DMS79 (cell line): ENCODE data around the gene TXNRD1.
"Not testable (repeated sequence)": the region's sequence is repeated elsewhere in the genome, so short reads cannot be mapped to it uniquely, and the experiment has no call there.

ENCODE experiments used
- DNase-seq: peaks from one replicate; lab custom pipeline; 2025; lab: John Stamatoyannopoulos, UW

Gene TXNRD1

GRCh38 chr12:104215638-104216297 lies at the start of gene TXNRD1:
TXNRD1 (plus strand) TSS chr12:104215779; CDS start chr12:104215803, 24 bp downstream.
- DNase-seq: no peak

DNA sequence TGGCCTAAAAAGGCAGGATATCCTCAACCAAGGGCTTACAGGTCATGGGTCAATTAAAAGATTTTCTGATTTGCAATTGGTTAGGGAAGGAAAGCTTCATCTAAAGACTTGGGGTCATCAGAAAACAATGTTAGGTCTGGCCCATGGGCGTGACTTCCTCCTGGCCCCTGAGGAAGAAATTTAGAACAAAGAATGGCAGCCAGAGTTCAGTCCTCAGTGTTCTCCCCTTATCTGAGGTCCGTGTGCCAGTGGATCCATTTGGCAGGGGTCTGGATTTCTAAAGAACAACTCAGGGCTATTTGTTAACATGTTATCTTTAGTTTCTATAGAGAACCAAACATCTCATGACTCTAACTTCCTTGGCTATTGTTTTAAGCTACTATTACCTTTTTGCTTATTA lies 49.8 kb upstream of the TXNRD1 start:
- no peak for DNase-seq

GRCh38 chr12:104166465-104166864 lies 49.1 kb upstream of the TXNRD1 start:
- DNase-seq: no peak

GRCh38 chr12:104167519-104168458 lies 47.8 kb upstream of the TXNRD1 start:
- no peak for DNase-seq

- DNase-seq: no peak
Measured at GRCh38 chr12:104168596-104168995, 47.0 kb upstream of the TXNRD1 start.

GRCh38 chr12:104171785-104172569 lies 43.6 kb upstream of the TXNRD1 start:
- DNase-seq: no peak

DNA sequence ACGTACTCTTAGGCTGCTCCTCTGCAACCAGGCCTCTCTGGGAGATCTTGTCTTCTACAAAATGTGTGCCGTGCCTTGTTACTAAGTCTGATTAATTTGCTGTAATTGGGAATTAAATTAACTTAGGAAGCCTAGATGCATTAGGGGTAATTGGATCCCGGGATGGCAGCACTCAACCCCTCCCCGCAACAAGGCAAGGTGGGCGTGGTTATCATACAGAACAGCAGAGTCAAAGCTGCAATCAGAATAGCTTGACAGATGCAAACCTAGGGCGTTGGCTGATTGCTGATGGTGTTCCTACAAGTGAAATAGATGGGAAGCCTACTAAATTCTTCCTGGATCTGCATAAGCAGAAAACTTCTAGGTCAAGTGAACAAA lies 43.0 kb upstream of the TXNRD1 start:
- DNase-seq: no peak

GRCh38 chr12:104173804-104174203 lies 41.8 kb upstream of the TXNRD1 start:
- DNase-seq: not testable (repeated sequence)

- DNase-seq: no peak
Measured at GRCh38 chr12:104175726-104176247, 39.8 kb upstream of the TXNRD1 start.

DNA sequence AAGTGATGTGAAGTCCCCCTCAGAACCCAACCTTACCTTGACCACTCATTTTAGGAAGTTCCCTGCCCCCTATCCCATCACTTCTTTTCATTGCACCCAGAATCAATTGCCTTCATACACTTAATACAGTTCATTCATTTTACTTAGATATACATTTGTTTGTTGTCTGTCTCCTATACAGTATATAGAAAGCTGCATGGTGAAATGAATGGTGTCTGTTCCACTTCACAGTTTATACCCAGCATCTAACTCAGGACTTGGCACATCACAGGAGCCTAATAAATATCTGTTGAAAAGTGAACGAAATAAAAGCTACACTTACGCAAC lies 38.3 kb upstream of the TXNRD1 start:
- no peak for DNase-seq

- no peak for DNase-seq
Measured at GRCh38 chr12:104177663-104178501, 37.7 kb upstream of the TXNRD1 start.

DNA sequence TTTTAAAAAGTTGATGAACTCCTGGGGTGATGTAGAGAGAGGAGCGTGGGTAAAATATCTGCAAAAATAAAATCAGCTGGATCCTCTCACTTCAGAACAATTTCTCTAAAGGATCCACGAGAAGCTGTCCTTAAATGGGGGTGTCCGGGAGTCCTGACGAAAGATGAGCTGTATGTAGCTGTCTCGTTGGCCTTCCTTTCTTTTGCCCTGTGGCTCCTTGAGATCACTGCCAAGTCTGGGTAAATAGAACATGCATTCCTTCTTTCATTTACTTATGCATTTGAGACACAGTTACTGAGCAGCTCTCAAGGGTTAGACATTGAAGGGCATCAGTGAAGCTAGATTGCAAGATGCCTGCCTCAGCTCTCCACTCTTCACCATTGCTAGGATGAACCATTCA lies 35.2 kb upstream of the TXNRD1 start:
- DNase-seq: no peak

DNA sequence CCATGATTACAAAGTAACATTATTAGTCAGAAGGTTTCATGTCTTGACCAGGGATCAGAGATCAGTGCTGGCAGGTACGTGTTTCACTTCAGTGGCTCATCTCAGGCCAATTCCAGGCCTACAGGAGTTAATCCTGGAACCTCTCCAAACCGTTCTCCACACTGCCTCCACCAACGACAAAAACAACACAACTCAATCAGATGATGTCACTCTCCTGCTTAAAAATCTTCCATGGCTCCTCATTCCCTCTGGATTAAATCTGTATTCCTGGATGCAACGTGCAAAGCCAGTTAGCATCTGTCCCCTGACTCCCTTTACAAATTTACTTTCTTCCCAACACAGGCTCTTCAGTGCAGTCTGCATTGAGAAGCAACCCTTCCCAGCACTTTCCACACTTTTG lies 34.3 kb upstream of the TXNRD1 start:
- DNase-seq: no peak

GRCh38 chr12:104182144-104182543 lies 33.4 kb upstream of the TXNRD1 start:
- no peak for DNase-seq

DNA sequence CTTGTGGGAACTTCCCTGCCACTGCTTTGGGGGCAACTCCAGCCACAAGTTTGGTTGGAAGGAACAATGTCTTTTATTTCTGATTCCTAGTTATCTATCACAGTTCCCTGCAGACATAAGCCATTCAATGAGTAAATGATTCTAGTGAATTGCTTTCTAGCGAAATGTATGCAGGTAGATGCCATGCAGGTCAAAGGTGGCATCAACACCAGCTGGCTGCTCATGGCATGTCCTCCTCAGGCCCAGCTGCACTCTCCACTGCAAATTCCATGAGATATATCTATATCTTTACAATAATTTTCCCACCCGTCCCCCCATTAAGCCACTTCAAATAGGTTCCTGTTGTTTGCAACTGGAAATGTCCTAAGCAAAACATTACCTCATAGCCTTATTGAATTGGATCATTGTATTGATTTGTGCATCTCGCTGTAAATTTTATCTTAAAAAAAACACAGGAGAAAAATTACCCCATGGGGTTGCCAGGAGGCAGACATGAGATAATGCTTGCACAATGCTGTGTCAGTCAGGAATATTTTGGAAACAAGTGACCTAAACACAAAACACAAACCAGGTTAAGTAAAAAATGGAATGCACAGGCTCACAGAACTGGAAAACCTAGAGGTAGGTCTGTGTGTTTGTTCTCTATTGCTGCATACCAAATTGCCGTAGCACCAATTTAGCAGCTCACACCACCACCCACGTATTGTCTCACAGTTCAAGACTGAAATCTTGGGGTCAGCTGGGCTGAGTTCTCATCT lies 32.8 kb upstream of the TXNRD1 start:
- DNase-seq: no peak

- no peak for DNase-seq
Measured at GRCh38 chr12:104183443-104183842, 32.1 kb upstream of the TXNRD1 start.

DNA sequence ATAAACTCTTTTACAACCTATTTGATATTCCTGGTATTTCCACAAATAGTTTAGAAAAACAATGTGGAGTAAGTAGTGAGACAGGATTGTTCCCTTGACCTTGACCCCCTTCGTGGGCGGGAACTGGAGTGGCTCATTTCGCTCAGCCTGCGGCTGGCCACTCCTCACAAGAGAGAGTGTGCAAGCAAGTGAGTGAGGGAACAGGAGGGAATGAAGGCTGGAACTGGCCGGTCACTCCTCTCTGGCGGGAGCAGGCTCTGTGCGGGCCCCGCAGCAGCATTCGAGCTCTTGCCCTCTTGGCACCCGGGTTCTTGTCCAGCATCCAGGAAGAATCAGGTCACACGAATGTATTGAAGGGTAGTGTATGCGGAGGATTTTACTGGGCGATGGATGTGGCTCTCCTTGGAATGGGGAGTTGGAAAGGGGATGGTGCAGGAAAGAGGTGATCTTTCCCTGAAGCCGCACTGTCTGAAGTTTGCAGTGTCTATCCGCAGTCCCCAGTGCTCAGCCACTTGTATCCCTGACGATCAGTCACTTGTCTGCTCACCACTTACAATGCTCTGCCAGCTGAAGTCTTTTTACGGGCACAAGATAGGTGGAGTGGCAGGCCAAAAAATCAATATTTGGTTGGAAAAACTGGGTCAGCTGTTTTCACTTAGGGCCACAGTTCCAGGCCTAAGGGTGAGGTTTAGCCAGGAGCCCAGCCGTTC lies 28.0 kb upstream of the TXNRD1 start:
- no peak for DNase-seq

GRCh38 chr12:104188534-104188933 lies 27.0 kb upstream of the TXNRD1 start:
- no peak for DNase-seq

DNA sequence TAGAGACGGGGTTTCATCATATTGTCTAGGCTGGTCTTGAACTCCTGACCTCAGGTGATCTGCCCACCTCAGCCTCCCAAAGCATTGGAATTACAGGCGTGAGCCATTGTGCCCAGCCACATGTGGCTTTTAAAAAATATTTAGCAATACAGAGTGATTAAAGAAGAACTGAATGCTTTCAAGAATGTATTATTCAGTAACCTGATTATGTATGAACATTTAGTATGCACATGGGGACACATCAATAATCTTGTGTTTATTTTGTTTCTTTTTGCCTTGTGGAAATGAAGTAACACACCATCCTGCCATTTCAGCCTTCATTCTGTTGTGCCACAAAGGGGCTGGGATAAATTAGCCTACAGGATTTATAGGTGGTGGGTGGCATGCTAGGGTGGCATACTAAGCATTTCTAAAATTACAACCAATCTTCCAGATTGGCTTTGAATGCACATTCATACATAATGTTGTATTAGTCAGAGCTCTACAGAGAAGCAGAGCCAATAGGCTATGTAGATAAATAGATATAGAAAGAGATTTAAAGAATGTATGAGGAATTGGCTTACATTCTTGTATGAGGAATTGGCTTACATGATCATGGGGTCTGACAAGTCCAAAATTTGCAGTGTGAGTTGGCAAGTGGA lies 25.5 kb upstream of the TXNRD1 start:
- DNase-seq: no peak
